K562 (cell line): ENCODE data around the gene VPREB3. TPM values are rescaled to one million over a fixed set of nuclear protein-coding genes. Genes with fewer than 3 reads are reported as not detected.
A peak's percentile ranks its signal among the peaks of the same experiment; 100 is the strongest.

Source experiments
- ATAC-seq: fragments of 200-7000 bp; cut with Tn5 transposase; 3 replicates; pipeline ENCODE4 v1.9.1; 2020; ENCODE audit warnings: moderate library complexity
- BruUV-seq: library from RNA; stranded (reverse); fragments of 400-500 nt; replicated peaks from 2 replicates; lab custom pipeline; 2021; lab: Mats Ljungman, UMichigan
- CTCF ChIA-PET: fragments of 300-600 bp; formaldehyde crosslinking; extraction: SDS; loops from one replicate; lab custom pipeline; 2021; ENCODE audit warnings: low intra/inter-chr PET ratio; lab: Yijun Ruan, JAX
- POLR2A ChIA-PET: fragments of 300-600, 350-650 bp; sonication (Branson Sonifier 250); formaldehyde crosslinking; extraction: SDS; loops from one replicate; lab custom pipeline; 2021; ENCODE audit warnings: antibody characterized with exemption, inconsistent platforms; lab: Yijun Ruan, JAX
- DNase-seq, 4 experiments: peaks; one replicate each; pipeline versions ENCODE4 v3.0.0 to v3.0.0-alpha.2; 2011 to 2018; ENCODE audit warnings: low spot score in 3 of 4, mixed read lengths in 3 of 4; ENCODE audit errors: extremely low read depth in 1 of 4
- FAIRE-seq: peaks from 2 replicates; lab custom pipeline; 2011; peaks lifted over from hg19 to GRCh38; lab: Jason Lieb, UNC
- H2AFZ ChIP-seq: 2 replicates; pipeline ENCODE4 v1.6.0; 2011; ENCODE audit warnings: low read depth, low read length, control low read depth, inconsistent platforms
- H3K27ac ChIP-seq: fragments of 200-600 bp; 3 replicates; pipeline ENCODE4 v1.8.0; 2011; ENCODE audit warnings: low read depth, mild to moderate bottlenecking, control low read depth, inconsistent platforms, low read length, moderate library complexity, mixed read lengths; ENCODE audit errors: extremely low read depth
- H3K27me3 ChIP-seq, 2 experiments: fragments of 300-600 bp in 1 of 2; 2 replicates in 1 of 2; 3 replicates in 1 of 2; pipeline versions ENCODE4 v1.6.0 to v1.8.0; 2011; ENCODE audit warnings: inconsistent platforms in 2 of 2, low read length in 2 of 2, mild to moderate bottlenecking in 1 of 2, mixed read lengths in 1 of 2, moderate library complexity in 1 of 2; ENCODE audit not compliant: control insufficient read depth in 2 of 2, insufficient read depth in 2 of 2
- H3K36me3 ChIP-seq: fragments of 300-600 bp; 3 replicates; pipeline ENCODE4 v1.8.0; 2011; ENCODE audit warnings: mild to moderate bottlenecking, low read length, inconsistent platforms; ENCODE audit not compliant: control insufficient read depth, insufficient read depth
- H3K4me1 ChIP-seq, 2 experiments: fragments of 200-600 bp in 1 of 2; replicated peaks in 1 of 2; 2 replicates in 1 of 2; 3 replicates in 1 of 2; pipeline versions ENCODE4 v1.5.1 to v1.8.0; 2011; ENCODE audit warnings: inconsistent platforms in 2 of 2, low read length in 2 of 2, mild to moderate bottlenecking in 1 of 2, mixed read lengths in 1 of 2, moderate library complexity in 1 of 2; ENCODE audit not compliant: control insufficient read depth in 2 of 2, insufficient read depth in 2 of 2
- H3K4me2 ChIP-seq: 2 replicates; pipeline ENCODE4 v1.6.1; 2011; ENCODE audit warnings: low read length, control low read depth, inconsistent platforms, mixed read lengths; ENCODE audit not compliant: insufficient read depth
- H3K4me3 ChIP-seq: fragments of 200-600 bp; sonication (generic), shearing (Covaris generic); 2 replicates; pipeline ENCODE4 v1.5.1; 2016; ENCODE audit warnings: control low read depth, inconsistent platforms
- H3K79me2 ChIP-seq: fragments of 200-600 bp; 3 replicates; pipeline ENCODE4 v1.8.0; 2011; ENCODE audit warnings: low read length, inconsistent platforms; ENCODE audit not compliant: control insufficient read depth, insufficient read depth
- H3K9ac ChIP-seq, 2 experiments: 2 replicates each; pipeline versions ENCODE4 v1.6.0 to v1.6.1; 2011; ENCODE audit warnings: low read depth in 2 of 2, low read length in 2 of 2, control low read depth in 1 of 2, inconsistent platforms in 1 of 2, mild to moderate bottlenecking in 1 of 2, mixed read lengths in 1 of 2; ENCODE audit not compliant: insufficient read depth in 1 of 2
- H3K9me1 ChIP-seq: one replicate; pipeline ENCODE4 v1.6.0; 2011; ENCODE audit warnings: inconsistent platforms, mild to moderate bottlenecking, low read length, moderate library complexity; ENCODE audit not compliant: control insufficient read depth, insufficient read depth
- H3K9me3 ChIP-seq: replicated peaks from 2 replicates; pipeline ENCODE4 v1.5.1; 2011; ENCODE audit warnings: low read depth, low read length, inconsistent platforms; ENCODE audit not compliant: control insufficient read depth, insufficient read depth
- H4K20me1 ChIP-seq: replicated peaks from 2 replicates; pipeline ENCODE4 v1.6.1; 2011; ENCODE audit warnings: low read length, inconsistent platforms, mixed read lengths; ENCODE audit not compliant: control insufficient read depth, insufficient read depth
- BHLHE40 ChIP-seq: IDR thresholded peaks from 2 replicates; pipeline ENCODE4 v1.6.1; 2011; ENCODE audit warnings: low read length, improper control_type of control experiment
- CEBPG ChIP-seq, 3 experiments: fragments of 200-800 bp in 1 of 3; sonication (Bioruptor generic) in 1 of 3; sonication (generic) in 1 of 3; formaldehyde crosslinking in 1 of 3; IDR thresholded peaks in 2 of 3; conservative IDR thresholded peaks in 1 of 3; 2 replicates each; pipeline versions ENCODE4 v1.6.1 to v1.8.0; 2016 to 2022; ENCODE audit warnings: missing compliant biosample characterization in 2 of 3, missing genetic modification characterization in 2 of 3, mild to moderate bottlenecking in 1 of 3, missing genetic modification reagents in 1 of 3
- COPS2 ChIP-seq: fragments of 450-650 bp; conservative IDR thresholded peaks from 2 replicates; pipeline ENCODE4 v1.6.1; 2016; ENCODE audit warnings: mild to moderate bottlenecking, moderate library complexity
- CREM ChIP-seq: IDR thresholded peaks from 2 replicates; pipeline ENCODE4 v1.6.1; 2014; ENCODE audit warnings: antibody characterized with exemption, low read depth
- FIP1L1 ChIP-seq: fragments of 200-400 bp; formaldehyde crosslinking; IDR thresholded peaks from 2 replicates; pipeline ENCODE4 v1.6.1; 2018; ENCODE audit warnings: mild to moderate bottlenecking, low read depth, low read length; ENCODE audit not compliant: poor library complexity, severe bottlenecking
- KHSRP ChIP-seq: fragments of 450-650 bp; IDR thresholded peaks from 2 replicates; pipeline ENCODE4 v1.6.1; 2017
- PCBP1 ChIP-seq: fragments of 200-400 bp; formaldehyde crosslinking; IDR thresholded peaks from 2 replicates; pipeline ENCODE4 v1.6.1; 2018; ENCODE audit warnings: mild to moderate bottlenecking, low read depth, low read length; ENCODE audit not compliant: poor library complexity, severe bottlenecking
- POLR3A ChIP-seq: IDR thresholded peaks from 2 replicates; pipeline ENCODE4 v1.6.1; 2011; ENCODE audit warnings: borderline replicate concordance, mild to moderate bottlenecking, moderate library complexity; ENCODE audit not compliant: insufficient read length, insufficient read depth; ENCODE audit errors: extremely low read depth
- PTRF ChIP-seq: fragments of 450-650 bp; IDR thresholded peaks from 2 replicates; pipeline ENCODE4 v1.6.1; 2016; ENCODE audit warnings: mild to moderate bottlenecking, missing genetic modification characterization, missing compliant biosample characterization
- SAFB2 ChIP-seq: fragments of 200-400 bp; formaldehyde crosslinking; IDR thresholded peaks from 2 replicates; pipeline ENCODE4 v1.6.1; 2018; ENCODE audit warnings: borderline replicate concordance, low read length, low read depth, moderate library complexity; ENCODE audit not compliant: severe bottlenecking
- TCF7L2 ChIP-seq: fragments of 150-350 bp; IDR thresholded peaks from 2 replicates; pipeline ENCODE4 v1.6.1; 2016; ENCODE audit warnings: low read depth, mild to moderate bottlenecking, low read length, moderate library complexity
- U2AF2 ChIP-seq: fragments of 200-400 bp; formaldehyde crosslinking; optimal IDR thresholded peaks from 2 replicates; pipeline ENCODE3; 2017; ENCODE audit warnings: low read depth, mild to moderate bottlenecking, low read length
- ZFPM2 ChIP-seq: fragments of 250-450 bp; sonication (Bioruptor Pico); IDR thresholded peaks from 2 replicates; pipeline ENCODE4 v1.5.1; 2022; ENCODE audit warnings: mild to moderate bottlenecking
- ZNF124 ChIP-seq: sonication (generic); formaldehyde crosslinking; IDR thresholded peaks from 2 replicates; pipeline ENCODE4 v1.8.1; 2022; ENCODE audit warnings: missing genetic modification reagents
- ZNF140 ChIP-seq: fragments of 250-450 bp; sonication (Bioruptor Pico); IDR thresholded peaks from 2 replicates; pipeline ENCODE4 v1.8.0; 2021; ENCODE audit warnings: moderate library complexity, mild to moderate bottlenecking, inconsistent platforms
- WGBS: fragments of 100-300 bp; shearing (Covaris generic); methylation state at CpG from one replicate; pipeline ENCODE4 v1.1.6; 2016; ENCODE audit warnings: low coverage, mixed read lengths; ENCODE audit not compliant: insufficient coverage; ENCODE audit errors: missing lambda C conversion rate; 5-methylcytosine and 5-hydroxymethylcytosine counted together
- in situ Hi-C: fragments of 300-500 bp; cut with MboI; formaldehyde crosslinking; loops from 4 replicates; pipeline ENCODE4 v1.15.0; 2018; ENCODE audit warnings: inconsistent platforms, mixed read lengths
- intact Hi-C: fragments of 100-400 bp; cut with micrococcal nuclease; formaldehyde crosslinking; loops from 2 replicates; pipeline ENCODE4 v1.14.2; 2022
- polyA plus RNA-seq, 8 experiments: library from polyadenylated mRNA; depleted of rRNA in 4 of 8; stranded (reverse) in 5 of 8; unstranded in 3 of 8; fragments of >200 nt; fragmentation: Nextera tagmentation in 2 of 8; fragmentation: Illumina TruSeq in 1 of 8; extraction: Ambion mirVana in 2 of 8; extraction: Trizol in 1 of 8; gene quantifications; 2 replicates each; pipeline versions ENCODE4 v1.2.1 to v1.2.3, GENCODE V29; 2011 to 2014; ENCODE audit warnings: inconsistent platforms in 1 of 8, missing spikeins in 1 of 8
- total RNA-seq, 7 experiments: library from RNA; depleted of rRNA in 6 of 7; stranded (reverse); fragments of >200 nt in 6 of 7; fragmentation: Illumina TruSeq in 2 of 7; extraction: Trizol in 2 of 7; gene quantifications; 2 replicates each; pipeline versions ENCODE4 v1.2.1 to v1.2.3, GENCODE V29; 2011 to 2021; ENCODE audit warnings: low replicate concordance in 1 of 7

Gene VPREB3
- total and polyA plus RNA-seq, 9 of the 15 experiments (the other 6 are each of a cell fraction or from before 2014, with no cell fraction given) = 0.14 to 0.71 (median 0.20) TPM; not detected in 6

DNA sequence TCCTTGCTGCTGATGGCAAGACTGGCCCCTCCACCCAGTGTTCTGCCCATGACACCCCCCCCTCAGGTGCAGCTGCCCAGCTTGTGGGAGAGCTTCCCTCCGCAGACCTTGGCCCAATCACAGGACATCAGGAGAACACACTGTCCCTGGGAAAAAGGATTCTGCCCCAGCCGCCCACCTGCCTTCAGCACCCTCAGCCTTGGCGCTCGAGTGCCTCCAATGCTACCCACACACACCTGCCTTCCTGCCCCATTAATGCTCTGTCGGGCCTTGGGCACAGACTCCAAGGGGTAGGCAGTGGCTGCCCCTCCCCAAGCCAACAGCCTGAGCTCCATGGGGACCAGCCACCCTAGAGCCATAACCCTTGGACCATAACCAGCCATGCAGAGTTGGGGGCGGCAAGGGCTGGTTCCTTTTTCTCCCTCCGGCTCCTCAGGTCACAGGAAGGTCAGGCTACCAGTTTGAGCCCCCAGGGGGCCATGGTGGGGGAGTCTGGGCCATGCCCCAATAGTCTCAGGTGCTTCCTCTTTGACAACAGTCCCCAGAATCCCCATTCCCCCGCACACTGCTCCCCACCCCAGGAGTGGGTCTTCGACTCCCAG is 2.0 kb downstream of the VPREB3 start:
- ChIA-PET CTCF (no interaction called here), POLR2A (interaction anchor here (1.0 kb wide), 2 partner anchors 17 to 130 kb away, joined by 3 read pairs; no protein-coding TSS in a partner anchor)
- no peak for ATAC-seq
- Histone ChIP-seq H3K36me3 (no peaks in the 10 kb centered on the region), H2AFZ (0 out of 2 replicates have a peak overlapping the region, but pooled peaks have one; percentile 91), H3K79me2 (peaks cover 14% of the 10 kb centered on the region; the same call in 2 of the 3 replicates), H3K4me3 (no peak overlapping the region), H3K27me3 (no peaks in the 10 kb centered on the region), H3K9ac (peak overlapping the region in 1 of 2 experiments; percentile 95; a peak in 2 of 4 replicates), H3K9me3 (no peaks in the 10 kb centered on the region), H3K4me2 (peak overlapping the region; percentile 32; the same call in 1 of the 2 replicates), H4K20me1 (no peaks in the 10 kb centered on the region), H3K9me1 (peaks cover 3% of the 10 kb centered on the region), H3K27ac (no peak overlapping the region), H3K4me1 (peaks cover 11 to 28% of the 10 kb centered on the region in 2 experiments)
- WGBS = 80% methylated on average over 1 of the region's 9 CpGs
- intact Hi-C loops = no loop called here
- no peak for FAIRE-seq
- TF ChIP-seq CREM (no peak), POLR3A (peak; percentile 9), KHSRP (no peak)
- no peak for DNase-seq
- BruUV-seq = no TSS peak
- in situ Hi-C loops = no loop called here

DNA sequence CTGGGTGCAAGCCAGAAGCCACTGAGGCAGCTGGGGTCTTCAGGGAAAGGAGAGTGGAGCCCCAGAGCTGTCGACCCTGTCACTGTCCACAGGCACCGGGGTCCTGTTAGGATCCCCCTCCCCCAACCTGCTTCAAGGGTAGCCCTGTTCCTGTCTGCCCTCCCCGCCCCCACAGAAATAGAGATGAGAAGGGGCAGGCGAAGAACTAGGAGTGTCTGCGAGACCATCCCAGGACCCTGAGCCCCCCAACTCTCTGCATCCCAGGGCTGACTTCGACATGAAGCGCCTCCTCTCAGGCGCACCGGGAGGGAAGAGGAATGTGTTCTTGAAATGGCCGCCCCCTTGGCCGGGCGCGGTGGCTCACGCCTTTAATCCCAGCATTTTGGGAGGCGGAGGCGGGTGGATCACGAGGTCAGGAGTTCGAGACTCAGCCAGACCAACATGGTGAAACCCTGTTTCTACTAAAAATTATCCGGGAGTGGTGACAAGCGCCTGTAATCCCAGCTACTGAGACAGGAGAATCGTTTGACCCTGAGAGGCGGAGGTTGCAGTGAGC is 2.7 kb downstream of the VPREB3 start:
- Histone ChIP-seq H3K79me2 (peaks cover 14% of the 10 kb centered on the region; the same call in 2 of the 3 replicates), H2AFZ (peak overlapping the region; percentile 91), H3K9me3 (no peaks in the 10 kb centered on the region), H3K4me2 (peak overlapping the region; percentile 89), H3K27me3 (no peaks in the 10 kb centered on the region), H3K27ac (peak overlapping the region; percentile 89), H3K4me3 (peak overlapping the region; percentile 73), H3K4me1 (peaks cover 11 to 28% of the 10 kb centered on the region in 2 experiments), H3K36me3 (no peaks in the 10 kb centered on the region), H3K9me1 (peaks cover 3% of the 10 kb centered on the region), H3K9ac (peak overlapping the region; percentile 89 to 95), H4K20me1 (no peaks in the 10 kb centered on the region)
- in situ Hi-C loops (no loop called here), intact Hi-C loops (no loop called here)
- no TSS peak for BruUV-seq
- CTCF ChIA-PET = no interaction called here
- 12% methylated on average over 10 of the region's 22 CpGs for WGBS
- peak; percentile 54 for ATAC-seq
- POLR2A ChIA-PET = interaction anchor here (1.0 kb wide), 3 partner anchors 9 to 131 kb away, joined by 3 to 4 read pairs (median 3); no protein-coding TSS in a partner anchor
- FAIRE-seq = peak; percentile 64
- DNase-seq = peak in 3 of 4 experiments; percentile 30 to 52 (median 49)
- TF ChIP-seq CEBPG (CRISPR knock-in tag; IDR thresholded peaks at IDR 0.05) = no peak
- TF ChIP-seq CEBPG (tag; conservative IDR thresholded peaks at IDR 0.05 in 1 of 2, IDR thresholded peaks at IDR 0.05 in 1 of 2) = no peak
- TF ChIP-seq TCF7L2 = no peak
- no peak for TF ChIP-seq BHLHE40
- no peak for TF ChIP-seq U2AF2
- TF ChIP-seq COPS2 = no peak
- TF ChIP-seq FIP1L1 = no peak
- TF ChIP-seq SAFB2 = no peak
- no peak for TF ChIP-seq ZNF124
- TF ChIP-seq ZFPM2 (CRISPR knock-in tag) = no peak
- no peak for TF ChIP-seq ZNF140
- no peak for TF ChIP-seq PTRF (tag)
- TF ChIP-seq PCBP1 = peak; percentile 4
